Central memory CD8-positive, alpha-beta T cell (primary cell): ENCODE data around the gene CDHR3.
A peak's percentile ranks its signal among the peaks of the same experiment; 100 is the strongest.

Experiments
- ATAC-seq: fragments of 150-1000 bp; cut with Tn5 transposase; replicated peaks from 2 replicates; pipeline ENCODE4 v1.10.0; 2022; ENCODE audit warnings: mild to moderate bottlenecking, moderate FRiP score, moderate number of reproducible peaks; ENCODE audit not compliant: poor library complexity, severe bottlenecking; ENCODE audit errors: extremely low read depth
- DNase-seq, 2 donors: peaks; one replicate each; pipeline ENCODE4 v3.0.0; 2021; ENCODE audit warnings: low spot score in 2 of 2
- H3K27ac Mint-ChIP-seq: one replicate; pipeline ENCODE4 v1.8.0; 2022; ENCODE audit warnings: low read depth, mild to moderate bottlenecking, moderate library complexity, mixed read lengths
- H3K27me3 Mint-ChIP-seq: one replicate; pipeline ENCODE4 v1.8.0; 2022; ENCODE audit warnings: mixed read lengths
- H3K36me3 Mint-ChIP-seq: one replicate; pipeline ENCODE4 v1.8.0; 2022; ENCODE audit warnings: mild to moderate bottlenecking, moderate library complexity, mixed read lengths; ENCODE audit not compliant: insufficient read depth
- H3K4me1 Mint-ChIP-seq: one replicate; pipeline ENCODE4 v1.8.0; 2022; ENCODE audit warnings: mixed read lengths
- H3K4me3 Mint-ChIP-seq: one replicate; pipeline ENCODE4 v1.8.0; 2022; ENCODE audit warnings: mild to moderate bottlenecking, moderate library complexity, mixed read lengths
- H3K9me3 Mint-ChIP-seq: one replicate; pipeline ENCODE4 v1.8.0; 2022; ENCODE audit warnings: mixed read lengths

Gene CDHR3

DNA sequence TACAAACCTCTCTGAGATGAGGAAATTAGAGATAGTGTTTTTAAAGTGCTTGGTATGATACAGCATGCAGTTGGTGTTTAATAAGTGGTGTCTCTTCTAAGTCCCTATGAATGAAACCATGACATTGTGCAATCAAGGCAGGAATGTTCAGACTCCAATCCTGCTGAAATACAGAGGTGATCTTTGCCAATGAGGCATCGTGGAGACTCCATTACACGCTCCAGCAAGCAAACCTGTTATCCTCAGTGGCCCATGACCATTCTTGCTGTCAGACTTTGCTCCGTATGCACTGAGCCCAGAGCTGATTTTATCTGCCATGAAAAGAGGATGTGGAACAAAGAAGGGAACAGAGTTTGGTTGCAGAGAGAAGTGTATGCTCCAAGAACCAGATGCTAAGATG lies 47.3 kb downstream of the CDHR3 start:
- ATAC-seq (no peak), DNase-seq (no peak)
- Mint-ChIP-seq H3K27ac (no peak overlapping the region), H3K27me3 (no peaks in the 10 kb centered on the region), H3K4me1 (peaks cover 18% of the 10 kb centered on the region), H3K36me3 (peaks cover 4% of the 10 kb centered on the region), H3K4me3 (no peak overlapping the region), H3K9me3 (peaks cover 6% of the 10 kb centered on the region)

- H3K27ac Mint-ChIP-seq: no peak overlapping the region
- no peak overlapping the region for H3K4me3 Mint-ChIP-seq
- peaks cover 4% of the 10 kb centered on the region for H3K36me3 Mint-ChIP-seq
- no peak for DNase-seq
- ATAC-seq: no peak
- peaks cover 5% of the 10 kb centered on the region for H3K27me3 Mint-ChIP-seq
- H3K9me3 Mint-ChIP-seq: peaks cover 2% of the 10 kb centered on the region
- peaks cover 23% of the 10 kb centered on the region for H3K4me1 Mint-ChIP-seq
Observed at GRCh38 chr7:106010866-106011265, 47.8 kb downstream of the CDHR3 start.

DNA sequence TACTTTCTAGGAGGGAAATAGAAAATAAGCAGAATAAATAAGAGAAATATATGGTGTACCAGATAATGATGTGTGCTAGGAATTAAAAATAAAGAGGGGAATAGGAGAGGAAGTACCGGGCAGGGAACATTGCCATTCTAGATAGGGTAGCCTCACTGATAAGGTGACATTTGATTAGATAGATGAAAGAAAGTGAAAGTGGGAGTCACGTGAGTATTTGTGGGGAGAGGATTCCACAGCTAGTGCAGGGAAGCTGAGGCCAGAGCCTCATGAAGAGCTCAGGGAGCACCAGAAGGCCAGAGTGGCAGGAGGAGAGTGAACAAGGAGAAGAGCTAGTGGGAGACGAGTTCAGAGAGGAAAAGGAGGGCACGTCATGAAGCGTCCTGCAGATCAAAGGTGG lies 49.1 kb downstream of the CDHR3 start:
- Mint-ChIP-seq H3K9me3 (no peaks in the 10 kb centered on the region), H3K36me3 (peaks cover 6% of the 10 kb centered on the region), H3K4me3 (no peak overlapping the region), H3K27me3 (peaks cover 15% of the 10 kb centered on the region), H3K4me1 (peaks cover 29% of the 10 kb centered on the region), H3K27ac (peak overlapping the region; percentile 26)
- no peak for DNase-seq
- no peak for ATAC-seq

DNA sequence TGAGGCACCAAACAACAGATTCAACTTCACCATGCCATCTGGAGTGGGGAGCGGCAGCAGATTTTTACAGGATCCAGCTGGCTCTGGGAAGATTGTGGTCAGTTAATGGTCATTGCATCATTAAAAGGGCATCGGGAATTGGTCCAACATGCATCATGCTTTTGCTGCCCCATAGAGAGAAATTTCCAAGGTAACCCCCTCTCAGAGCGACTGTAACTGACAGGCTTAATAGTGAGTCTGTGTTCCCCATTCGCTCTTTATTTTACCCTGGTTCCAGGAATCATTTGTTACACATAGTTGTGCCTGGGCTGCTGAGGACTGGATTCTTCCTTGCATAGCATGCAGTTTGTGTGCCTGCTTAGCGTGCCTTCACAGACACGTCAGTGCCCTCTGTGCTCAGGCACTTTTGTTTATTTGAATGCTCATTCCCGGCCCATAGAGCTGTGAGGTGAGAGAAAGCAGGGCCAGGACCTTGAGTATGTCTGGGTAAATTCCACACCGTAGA lies 49.9 kb downstream of the CDHR3 start:
- DNase-seq (no peak), ATAC-seq (no peak)
- no peak overlapping the region for H3K4me3 Mint-ChIP-seq
- H3K27ac Mint-ChIP-seq: no peak overlapping the region
- peaks cover 32% of the 10 kb centered on the region for H3K4me1 Mint-ChIP-seq
- H3K27me3 Mint-ChIP-seq: peaks cover 15% of the 10 kb centered on the region
- H3K9me3 Mint-ChIP-seq: no peaks in the 10 kb centered on the region
- H3K36me3 Mint-ChIP-seq: peaks cover 6% of the 10 kb centered on the region

GRCh38 chr7:106015381-106016218 lies 52.5 kb downstream of the CDHR3 start:
- DNase-seq (no peak), ATAC-seq (no peak)
- Mint-ChIP-seq H3K9me3 (no peaks in the 10 kb centered on the region), H3K4me1 (peaks cover 24% of the 10 kb centered on the region), H3K4me3 (no peak overlapping the region), H3K27me3 (peaks cover 15% of the 10 kb centered on the region), H3K27ac (no peak overlapping the region), H3K36me3 (peaks cover 5% of the 10 kb centered on the region)

- Mint-ChIP-seq H3K36me3 (peaks cover 5% of the 10 kb centered on the region), H3K27me3 (peaks cover 15% of the 10 kb centered on the region), H3K4me3 (no peak overlapping the region), H3K4me1 (peaks cover 29% of the 10 kb centered on the region), H3K9me3 (no peaks in the 10 kb centered on the region), H3K27ac (no peak overlapping the region)
- ATAC-seq (no peak), DNase-seq (no peak)
Observed at GRCh38 chr7:106016331-106016730, 53.3 kb downstream of the CDHR3 start.

GRCh38 chr7:106017657-106018056 lies 54.6 kb downstream of the CDHR3 start:
- Mint-ChIP-seq H3K27me3 (peaks cover 15% of the 10 kb centered on the region), H3K36me3 (peaks cover 10% of the 10 kb centered on the region)

DNA sequence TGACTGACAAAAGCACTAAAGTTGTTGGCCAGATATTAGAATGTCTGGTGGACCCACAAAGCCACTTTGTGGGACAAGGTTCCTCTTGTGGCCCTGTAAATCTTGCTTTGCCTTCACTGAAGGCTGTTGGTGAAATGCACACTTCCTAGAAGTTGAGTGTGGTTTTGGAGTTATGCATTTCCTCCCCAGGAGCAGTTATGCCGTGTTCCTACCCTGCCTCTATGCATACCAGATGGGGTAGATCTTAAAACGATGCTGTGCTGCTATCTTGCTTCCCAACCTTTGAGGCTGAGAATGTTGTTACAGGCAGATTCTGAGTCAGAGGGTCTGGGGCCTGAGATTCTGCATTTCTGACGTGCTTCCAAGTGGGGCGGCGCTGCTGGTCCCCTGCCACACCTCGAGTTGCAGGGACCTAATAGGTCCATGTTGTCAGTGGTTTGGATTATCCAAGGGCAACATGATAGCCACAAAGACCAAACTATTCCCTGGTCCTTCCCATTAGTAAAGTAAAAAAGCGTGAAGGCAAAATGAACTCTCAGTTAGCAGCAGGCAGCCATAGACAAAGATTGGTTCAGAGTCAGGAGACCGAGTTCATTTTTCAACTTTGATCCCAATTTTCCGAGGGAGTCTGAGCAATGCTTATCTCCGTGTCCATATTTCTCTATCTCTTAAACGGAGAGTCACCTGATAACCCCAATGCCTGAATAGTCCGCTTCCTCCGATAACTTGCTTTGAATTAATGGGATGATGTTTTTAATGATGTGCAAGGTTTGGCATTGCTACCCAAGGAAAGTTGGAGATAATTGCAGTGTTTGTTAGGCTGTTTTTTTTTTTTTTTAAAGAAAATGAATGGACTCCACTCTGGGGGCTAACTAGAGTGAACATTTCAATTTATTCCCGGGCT lies 55.8 kb downstream of the CDHR3 start:
- H3K4me1 Mint-ChIP-seq: peaks cover 46% of the 10 kb centered on the region

More at GRCh38 chr7:106017657-106018056, 54.6 kb downstream of the CDHR3 start:
- no peak overlapping the region for H3K4me3 Mint-ChIP-seq
- no peak overlapping the region for H3K27ac Mint-ChIP-seq
- no peaks in the 10 kb centered on the region for H3K9me3 Mint-ChIP-seq
- H3K4me1 Mint-ChIP-seq: peaks cover 34% of the 10 kb centered on the region
- DNase-seq: no peak
- no peak for ATAC-seq

DNA sequence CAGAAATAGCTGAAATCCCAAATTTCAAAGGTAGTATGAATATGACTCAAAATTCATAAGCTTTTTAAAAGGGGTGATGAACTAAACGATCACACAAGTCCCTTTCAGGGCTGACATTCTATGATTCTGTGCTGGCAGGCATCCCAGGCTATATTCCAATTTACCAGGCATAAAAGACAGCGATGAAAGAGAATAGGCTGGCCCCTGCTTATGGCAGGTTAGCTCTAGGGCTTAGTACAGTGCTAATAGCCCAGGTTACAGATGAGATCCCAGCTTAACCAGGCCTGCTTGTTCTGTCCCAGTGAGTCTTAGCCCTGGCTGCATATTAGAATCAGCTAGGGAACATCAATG lies 56.4 kb downstream of the CDHR3 start:
- ATAC-seq (no peak), DNase-seq (no peak)
- Mint-ChIP-seq H3K27me3 (peaks cover 15% of the 10 kb centered on the region), H3K36me3 (peaks cover 12% of the 10 kb centered on the region), H3K27ac (no peak overlapping the region), H3K4me1 (peaks cover 52% of the 10 kb centered on the region), H3K9me3 (no peaks in the 10 kb centered on the region), H3K4me3 (no peak overlapping the region)

More for the DNA sequence above, 55.8 kb downstream of the CDHR3 start:
- ATAC-seq (no peak), DNase-seq (no peak)
- peaks cover 15% of the 10 kb centered on the region for H3K27me3 Mint-ChIP-seq
- peaks cover 12% of the 10 kb centered on the region for H3K36me3 Mint-ChIP-seq
- no peak overlapping the region for H3K27ac Mint-ChIP-seq
- H3K4me3 Mint-ChIP-seq: no peak overlapping the region
- no peaks in the 10 kb centered on the region for H3K9me3 Mint-ChIP-seq

- Mint-ChIP-seq H3K4me1 (peaks cover 44% of the 10 kb centered on the region), H3K36me3 (peaks cover 12% of the 10 kb centered on the region), H3K27me3 (peaks cover 5% of the 10 kb centered on the region), H3K4me3 (peak overlapping the region; percentile 48), H3K9me3 (no peaks in the 10 kb centered on the region), H3K27ac (peak overlapping the region; percentile 89)
- no peak for DNase-seq
- peak; percentile 27 for ATAC-seq
Observed at GRCh38 chr7:106021151-106022067, 58.3 kb downstream of the CDHR3 start.

DNA sequence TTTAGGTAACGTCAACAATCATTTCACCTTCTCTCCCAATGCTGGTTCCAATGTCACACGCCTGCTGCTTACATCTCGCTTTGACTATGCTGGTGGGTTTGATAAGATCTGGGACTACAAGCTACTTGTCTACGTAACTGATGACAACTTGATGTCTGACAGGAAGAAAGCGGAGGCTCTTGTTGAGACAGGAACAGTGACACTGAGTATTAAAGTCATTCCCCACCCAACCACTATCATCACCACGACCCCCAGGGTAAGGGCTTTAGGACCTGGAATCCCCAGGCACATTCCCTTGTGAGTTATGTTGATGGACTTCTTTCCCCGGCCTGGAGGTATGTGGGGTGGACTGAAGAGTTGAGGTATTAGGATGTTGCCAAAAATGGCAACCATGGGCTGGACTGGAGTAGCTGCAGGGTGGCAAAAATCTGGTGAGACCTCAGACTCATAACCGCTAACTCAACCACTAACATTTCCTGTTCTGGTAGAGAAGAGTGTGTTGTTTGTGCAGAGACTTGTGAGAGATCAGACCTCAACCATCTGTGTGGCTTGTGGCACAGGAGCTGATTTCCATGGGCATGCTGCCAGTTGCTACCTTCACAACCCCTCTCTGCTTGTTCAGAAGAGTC lies 59.2 kb downstream of the CDHR3 start:
- peak; percentile 90 for ATAC-seq
- Mint-ChIP-seq H3K27me3 (no peaks in the 10 kb centered on the region), H3K4me3 (peak overlapping the region; percentile 48), H3K4me1 (peaks cover 41% of the 10 kb centered on the region), H3K27ac (peak overlapping the region; percentile 89), H3K36me3 (peaks cover 10% of the 10 kb centered on the region), H3K9me3 (no peaks in the 10 kb centered on the region)
- DNase-seq: peak; percentile 70 to 82
